Panc1 (cell line): ENCODE data around the gene PML. TPM values are rescaled to one million over a fixed set of nuclear protein-coding genes. Genes with fewer than 3 reads are reported as not detected.
"Not testable (repeated sequence)": the region's sequence is repeated elsewhere in the genome, so short reads cannot be mapped to it uniquely, and the experiment has no call there.

Experiments used
- ATAC-seq: fragments of 200-7000 bp; cut with Tn5 transposase; 2 replicates; pipeline ENCODE4 v1.9.1; 2020; ENCODE audit warnings: mild to moderate bottlenecking, moderate library complexity
- BruUV-seq: library from RNA; stranded (reverse); fragments of 400-500 nt; replicated peaks from 2 replicates; lab custom pipeline; 2021; lab: Mats Ljungman, UMichigan
- CTCF ChIA-PET: fragments of 300-600 bp; sonication (Branson Sonifier 250); formaldehyde crosslinking; loops from one replicate; lab custom pipeline; 2022; ENCODE audit warnings: antibody characterized with exemption; lab: Charles Lee
- POLR2A ChIA-PET: fragments of 300-600 bp; sonication (Branson Sonifier 250); formaldehyde crosslinking; loops from one replicate; lab custom pipeline; 2022; ENCODE audit warnings: antibody characterized with exemption; lab: Charles Lee
- DNase-seq: peaks from one replicate; pipeline ENCODE4 v3.0.0-alpha.2; 2010; ENCODE audit warnings: low read depth, low spot score
- H3K27ac ChIP-seq: 2 replicates; pipeline ENCODE4 v1.5.1; 2011; ENCODE audit warnings: mild to moderate bottlenecking, low read length, inconsistent platforms
- H3K27me3 ChIP-seq: fragments of 200-500 bp; sonication (Bioruptor generic); 2 replicates; pipeline ENCODE4 v1.6.0; 2014; ENCODE audit warnings: low read length, inconsistent platforms; ENCODE audit not compliant: control insufficient read depth, insufficient read depth
- H3K36me3 ChIP-seq: fragments of 200-500 bp; sonication (Bioruptor generic); 2 replicates; pipeline ENCODE4 v1.5.1; 2014; ENCODE audit warnings: inconsistent platforms, mild to moderate bottlenecking, low read length, moderate library complexity; ENCODE audit not compliant: control insufficient read depth, insufficient read depth
- H3K4me1 ChIP-seq: 2 replicates; pipeline ENCODE4 v1.5.1; 2011; ENCODE audit warnings: inconsistent platforms, mild to moderate bottlenecking, low read length, moderate library complexity; ENCODE audit not compliant: control insufficient read depth, insufficient read depth
- H3K4me3 ChIP-seq, 2 experiments: 2 replicates each; pipeline ENCODE4 v1.5.1; 2011 to 2012; ENCODE audit warnings: low read depth in 2 of 2, low read length in 2 of 2, mild to moderate bottlenecking in 2 of 2, inconsistent platforms in 1 of 2, moderate library complexity in 1 of 2
- H3K9me3 ChIP-seq: fragments of 200-500 bp; sonication (Bioruptor generic); 2 replicates; pipeline ENCODE4 v1.5.1; 2014; ENCODE audit warnings: low read depth, mild to moderate bottlenecking, inconsistent platforms, low read length, moderate library complexity; ENCODE audit not compliant: control insufficient read depth, insufficient read depth
- CTCF ChIP-seq: fragments of 450-650 bp; IDR thresholded peaks from 2 replicates; pipeline ENCODE4 v1.5.1; 2017; ENCODE audit warnings: mild to moderate bottlenecking
- REST ChIP-seq, 2 experiments: IDR thresholded peaks; 2 replicates each; pipeline ENCODE4 v1.6.1; 2011 to 2012; ENCODE audit warnings: low read depth in 2 of 2, control low read depth in 1 of 2, low read length in 1 of 2, mild to moderate bottlenecking in 1 of 2, moderate library complexity in 1 of 2; ENCODE audit not compliant: insufficient read depth in 1 of 2
- SIN3A ChIP-seq: IDR thresholded peaks from 2 replicates; pipeline ENCODE4 v1.6.1; 2012; ENCODE audit warnings: low read depth, mild to moderate bottlenecking, low read length, moderate library complexity, borderline replicate concordance; ENCODE audit not compliant: insufficient read depth
- in situ Hi-C: cut with HindIII; loops from 2 replicates; pipeline ENCODE4 v1.10.0; 2016; ENCODE audit warnings: low sequenced_read_pairs, low pct_unique_long_range_greater_than_20kb
- intact Hi-C: fragments of 100-400 bp; cut with micrococcal nuclease; formaldehyde crosslinking; loops from one replicate; pipeline ENCODE4 v1.10.0; 2022; ENCODE audit not compliant: unreplicated experiment
- total RNA-seq: library from RNA; stranded (reverse); gene quantifications from one replicate; pipeline ENCODE4 v1.2.1, GENCODE V29; 2021; ENCODE audit not compliant: unreplicated experiment

The PML gene
- total RNA-seq, 1 experiment from 2014 or later, result 52.2 TPM

GRCh38 chr15:74050127-74050526, 55.6 kb downstream of the PML start:
- DNase-seq (no peak), ATAC-seq (no peak)
- no peak for TF ChIP-seq CTCF
- TF ChIP-seq REST (IDR thresholded peaks at IDR 0.05; ENCODE audit: insufficient read depth in 1 of 2, low read depth in 2 of 2, low read length in 1 of 2), result no peak
- H3K9me3 ChIP-seq, result no peaks in the 10 kb centered on the region
- no peaks in the 10 kb centered on the region for H3K4me1 ChIP-seq
- intact Hi-C loops (loop anchor here (5.0 kb wide), 1 partner anchor 77 kb away; no protein-coding TSS in a partner anchor), in situ Hi-C loops (no loop called here)
- POLR2A ChIA-PET, result no interaction called here
- H3K36me3 ChIP-seq, result no peaks in the 10 kb centered on the region
- H3K27me3 ChIP-seq, result no peaks in the 10 kb centered on the region
- BruUV-seq, result no TSS peak
- H3K4me3 ChIP-seq, result no peak overlapping the region
- CTCF ChIA-PET, result interaction anchor here (0.6 to 1.8 kb wide), 4 partner anchors 77 to 258 kb away, joined by 5 to 9 read pairs (median 8); no protein-coding TSS in a partner anchor
- no peak overlapping the region for H3K27ac ChIP-seq

DNA sequence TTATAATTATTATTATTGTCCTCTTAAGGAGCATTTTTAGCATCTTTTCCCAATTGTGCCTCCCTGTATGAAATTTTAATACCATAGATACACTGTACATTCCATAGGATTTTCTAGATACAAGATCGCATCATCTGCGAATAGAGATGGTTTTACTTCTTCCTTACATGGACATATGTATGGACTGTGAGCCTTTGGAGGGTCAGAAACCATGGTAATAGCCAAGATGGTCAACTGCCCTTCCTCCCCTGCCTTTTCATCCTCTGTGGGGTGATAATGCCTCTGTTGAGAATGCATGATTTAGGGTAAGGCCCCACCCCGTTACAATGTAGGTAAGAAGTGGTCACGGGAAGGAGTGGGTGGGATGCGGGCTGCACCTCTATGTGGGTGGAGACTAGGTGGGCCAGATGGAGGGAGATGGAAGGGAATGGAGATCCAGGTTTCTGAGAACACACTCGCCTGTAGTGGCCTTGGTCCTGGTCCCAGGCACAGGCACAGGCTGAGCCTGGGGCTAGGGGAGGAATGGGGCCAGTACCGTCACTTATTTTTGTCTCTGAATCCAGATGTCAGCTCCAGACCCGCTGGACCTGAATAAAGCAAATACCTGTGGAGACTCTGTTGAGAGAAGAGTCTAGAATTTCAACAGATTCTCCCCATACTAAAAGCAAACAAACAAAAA, 56.2 kb downstream of the PML start:
- Histone ChIP-seq H3K4me3 (no peak overlapping the region), H3K4me1 (no peaks in the 10 kb centered on the region), H3K27me3 (no peaks in the 10 kb centered on the region), H3K36me3 (no peaks in the 10 kb centered on the region), H3K27ac (no peak overlapping the region), H3K9me3 (no peaks in the 10 kb centered on the region)
- no peak for TF ChIP-seq SIN3A
- no TSS peak for BruUV-seq
- ATAC-seq (no peak), DNase-seq (no peak)
- intact Hi-C loops (loop anchor here (5.0 kb wide), 1 partner anchor 77 kb away; no protein-coding TSS in a partner anchor), in situ Hi-C loops (no loop called here)
- ChIA-PET CTCF (interaction anchor here (1.3 kb wide), 1 partner anchor 78 kb away, joined by 7 read pairs; no protein-coding TSS in a partner anchor), POLR2A (no interaction called here)

DNA sequence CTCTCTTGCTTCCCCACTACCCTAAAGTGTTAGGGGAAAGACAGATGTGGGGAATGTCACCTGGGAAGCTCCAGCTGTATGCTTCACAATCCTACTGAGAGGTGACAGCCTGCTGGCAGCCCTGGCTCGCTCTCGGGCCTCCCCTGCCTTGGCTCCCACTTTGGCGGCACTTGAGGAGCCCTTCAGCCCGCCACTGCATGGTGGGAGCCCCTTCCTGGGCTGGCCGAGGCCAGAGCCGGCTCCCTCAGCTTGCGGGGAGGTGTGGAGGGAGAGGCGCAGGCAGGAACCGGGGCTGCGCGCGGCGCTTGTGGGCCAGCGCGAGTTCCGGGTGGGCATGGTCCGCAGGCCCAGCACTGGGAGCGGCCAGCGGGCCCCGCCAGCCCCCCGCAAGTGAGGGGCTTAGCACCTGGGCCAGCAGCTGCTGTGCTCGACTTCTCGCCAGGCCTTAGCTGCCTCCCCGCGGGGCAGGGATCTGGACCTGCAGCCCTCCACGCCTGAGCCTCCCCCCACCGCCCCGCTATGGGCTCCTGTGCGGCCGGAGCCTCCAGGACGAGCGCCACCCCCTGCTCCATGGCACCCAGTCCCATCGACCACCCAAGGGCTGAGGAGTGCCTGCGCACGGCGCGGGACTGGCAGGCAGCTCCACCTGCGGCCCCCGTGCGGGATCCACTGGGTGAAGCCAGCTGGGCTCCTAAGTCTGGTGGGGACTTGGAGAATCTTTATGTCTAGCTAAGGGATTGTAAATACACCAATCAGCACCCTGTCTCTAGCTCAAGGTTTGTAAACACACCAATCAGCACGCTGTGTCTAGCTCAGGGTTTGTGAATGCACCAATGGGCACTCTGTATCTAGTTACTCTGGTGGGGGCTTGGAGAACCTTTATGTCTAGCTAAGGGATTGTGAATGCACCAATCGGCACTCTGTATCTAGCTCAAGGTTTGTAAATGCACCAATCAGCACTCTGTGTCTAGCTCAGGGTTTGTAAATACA, 58.0 kb downstream of the PML start:
- H3K36me3 ChIP-seq, H3K4me3 ChIP-seq, H3K4me1 ChIP-seq, BruUV-seq, H3K9me3 ChIP-seq, H3K27me3 ChIP-seq, H3K27ac ChIP-seq, ATAC-seq, DNase-seq, in situ Hi-C loops: not testable (repeated sequence)
- POLR2A ChIA-PET, result interaction anchor here (0.6 kb wide), 1 partner anchor 270 kb away, joined by 3 read pairs; no protein-coding TSS in a partner anchor
- CTCF ChIA-PET, result interaction anchor here (0.6 to 2.4 kb wide), 10 partner anchors 76 to 1183 kb away, joined by 3 to 22 read pairs (median 4); no protein-coding TSS in a partner anchor
- intact Hi-C loops, result loop anchor here (5.0 kb wide), 1 partner anchor 75 kb away; no protein-coding TSS in a partner anchor
